GM19035 (cell line): Measurements from ENCODE around the gene CD58.

Source experiments
- ATAC-seq: cut with Tn5 transposase; IDR thresholded peaks from one replicate; pipeline ENCODE4 v1.9.1; 2021; ENCODE audit not compliant: unreplicated experiment

Gene CD58

GRCh38 chr1:116511459-116512019, 59.3 kb downstream of the CD58 start:
- no peak for ATAC-seq

- ATAC-seq: no peak
Measured at GRCh38 chr1:116510361-116510760, 60.5 kb downstream of the CD58 start.

- no peak for ATAC-seq
Measured at GRCh38 chr1:116508984-116509980, 61.5 kb downstream of the CD58 start.

- ATAC-seq: no peak
Measured at GRCh38 chr1:116508085-116508983, 62.5 kb downstream of the CD58 start.

GRCh38 chr1:116507631-116508030, 63.2 kb downstream of the CD58 start:
- no peak for ATAC-seq

GRCh38 chr1:116506132-116507004, 64.5 kb downstream of the CD58 start:
- no peak for ATAC-seq

GRCh38 chr1:116504308-116505156, 66.3 kb downstream of the CD58 start:
- peak; percentile 89 for ATAC-seq

GRCh38 chr1:116503546-116504307, 67.1 kb downstream of the CD58 start:
- ATAC-seq: peak; percentile 3

GRCh38 chr1:116502671-116503314, 68.0 kb downstream of the CD58 start:
- ATAC-seq: no peak

GRCh38 chr1:116501870-116502244, 69.0 kb downstream of the CD58 start:
- no peak for ATAC-seq

GRCh38 chr1:116501125-116501869, 69.5 kb downstream of the CD58 start:
- no peak for ATAC-seq

- ATAC-seq: no peak
Measured at GRCh38 chr1:116498789-116499628, 71.8 kb downstream of the CD58 start.

GRCh38 chr1:116497656-116498055, 73.2 kb downstream of the CD58 start:
- ATAC-seq: no peak

- ATAC-seq: no peak
Measured at GRCh38 chr1:116496898-116497297, 73.9 kb downstream of the CD58 start.

- ATAC-seq: no peak
Measured at GRCh38 chr1:116496380-116496779, 74.4 kb downstream of the CD58 start.

- no peak for ATAC-seq
Measured at GRCh38 chr1:116495535-116495934, 75.3 kb downstream of the CD58 start.

GRCh38 chr1:116494745-116495144, 76.1 kb downstream of the CD58 start:
- ATAC-seq: no peak
